Kidney glomerular epithelial cell (primary cell): ENCODE measurements around the gene ACSF3.
"Not testable (repeated sequence)": the region's sequence is repeated elsewhere in the genome, so short reads cannot be mapped to it uniquely, and the experiment has no call there.

Source experiments
- DNase-seq: peaks from one replicate; lab custom pipeline; 2025; lab: John Stamatoyannopoulos, UW

ACSF3 gene

DNA sequence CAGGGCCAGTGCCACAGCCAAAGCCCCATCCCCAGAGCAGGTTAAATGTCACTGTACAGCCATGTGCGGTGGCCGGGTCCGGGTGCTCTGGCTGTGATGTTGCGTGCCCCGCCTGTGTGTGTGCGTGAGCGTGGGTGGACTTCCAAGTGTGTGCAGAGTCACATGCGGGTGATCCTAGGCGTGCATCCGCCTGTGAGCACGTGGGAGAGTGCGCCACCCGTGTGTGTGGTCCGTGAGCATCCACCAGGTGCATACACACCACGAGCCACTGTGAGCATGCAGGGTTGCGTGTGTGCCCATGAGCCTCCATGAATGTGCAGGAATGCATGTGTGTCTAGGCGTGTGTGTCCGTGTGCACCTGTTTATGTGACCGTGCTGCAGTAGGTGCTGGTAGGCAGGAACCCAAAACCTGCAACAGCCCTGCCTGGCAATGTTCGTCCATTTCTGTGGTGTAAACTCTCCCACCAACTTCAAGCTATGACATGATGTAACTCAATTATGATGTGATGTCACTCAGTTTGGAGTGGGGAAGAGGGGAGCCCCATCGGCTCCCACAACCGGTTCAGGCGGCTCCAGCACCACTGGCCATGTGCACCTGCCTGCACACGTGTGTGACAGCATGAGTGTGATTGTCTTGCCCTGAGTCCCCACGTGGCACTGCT, 37.6 kb upstream of the ACSF3 start:
- no peak for DNase-seq

GRCh38 chr16:89056592-89056991, 37.1 kb upstream of the ACSF3 start:
- no peak for DNase-seq

DNA sequence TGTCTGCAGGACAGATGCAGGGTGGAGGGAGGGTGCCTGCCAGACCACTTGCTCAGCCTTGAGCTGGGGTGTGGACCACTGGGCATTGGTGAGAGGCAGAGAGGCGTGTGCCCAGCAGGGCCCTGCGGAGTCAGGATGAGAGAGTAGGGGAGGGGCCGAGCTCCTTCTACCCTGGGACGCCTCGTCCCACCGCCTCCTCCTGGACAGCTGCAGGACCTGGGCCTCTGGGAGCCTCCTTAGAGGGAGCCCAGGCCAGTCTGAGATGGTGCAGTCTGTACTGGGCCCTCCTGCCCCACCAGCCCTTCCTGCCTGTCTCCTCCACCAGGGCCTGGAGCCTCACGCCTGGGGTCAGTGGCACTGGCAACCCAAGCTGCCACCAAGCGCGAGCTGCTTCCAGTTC, 35.9 kb upstream of the ACSF3 start:
- DNase-seq: no peak

DNA sequence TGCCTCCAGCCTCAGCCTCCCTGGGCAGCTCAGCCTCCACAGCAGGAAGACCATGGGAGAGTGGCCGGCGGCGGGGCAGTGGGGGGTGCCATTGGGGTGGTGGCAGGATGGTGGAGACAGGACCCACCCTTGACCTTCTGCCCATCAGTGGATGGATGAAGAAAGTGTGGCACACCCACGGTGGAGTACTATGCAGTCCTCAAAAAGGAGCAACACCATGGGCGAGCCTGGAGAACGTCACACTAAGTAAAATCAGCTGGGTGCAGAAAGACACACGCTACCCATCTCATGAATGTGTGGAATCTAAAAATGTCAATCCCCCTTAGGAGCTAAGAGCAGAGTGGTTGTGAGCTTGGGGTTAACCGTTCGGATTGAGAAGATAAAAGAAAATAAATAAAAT, 34.8 kb upstream of the ACSF3 start:
- no peak for DNase-seq

GRCh38 chr16:89060207-89060794, 33.4 kb upstream of the ACSF3 start:
- DNase-seq: no peak

DNA sequence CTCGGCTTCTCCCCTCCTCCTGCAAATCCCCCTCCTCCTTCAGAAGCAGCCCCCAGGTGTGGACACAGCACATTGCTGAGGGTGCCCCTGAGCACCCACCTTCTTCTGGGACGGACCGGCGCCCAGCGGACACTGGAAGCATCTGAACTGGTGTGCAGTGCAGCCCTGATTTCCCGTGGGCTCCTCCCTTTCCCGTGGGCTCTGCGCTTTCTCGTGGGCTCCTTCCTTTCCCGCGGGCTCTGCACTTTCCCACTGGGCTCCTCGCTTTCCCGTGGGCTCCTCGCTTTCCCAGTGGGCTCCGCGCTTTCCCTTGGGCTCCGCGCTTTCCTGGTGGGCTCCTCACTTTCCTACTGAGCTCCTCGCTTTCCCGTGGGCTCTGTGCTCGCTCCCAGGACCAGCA, 32.6 kb upstream of the ACSF3 start:
- no peak for DNase-seq

DNA sequence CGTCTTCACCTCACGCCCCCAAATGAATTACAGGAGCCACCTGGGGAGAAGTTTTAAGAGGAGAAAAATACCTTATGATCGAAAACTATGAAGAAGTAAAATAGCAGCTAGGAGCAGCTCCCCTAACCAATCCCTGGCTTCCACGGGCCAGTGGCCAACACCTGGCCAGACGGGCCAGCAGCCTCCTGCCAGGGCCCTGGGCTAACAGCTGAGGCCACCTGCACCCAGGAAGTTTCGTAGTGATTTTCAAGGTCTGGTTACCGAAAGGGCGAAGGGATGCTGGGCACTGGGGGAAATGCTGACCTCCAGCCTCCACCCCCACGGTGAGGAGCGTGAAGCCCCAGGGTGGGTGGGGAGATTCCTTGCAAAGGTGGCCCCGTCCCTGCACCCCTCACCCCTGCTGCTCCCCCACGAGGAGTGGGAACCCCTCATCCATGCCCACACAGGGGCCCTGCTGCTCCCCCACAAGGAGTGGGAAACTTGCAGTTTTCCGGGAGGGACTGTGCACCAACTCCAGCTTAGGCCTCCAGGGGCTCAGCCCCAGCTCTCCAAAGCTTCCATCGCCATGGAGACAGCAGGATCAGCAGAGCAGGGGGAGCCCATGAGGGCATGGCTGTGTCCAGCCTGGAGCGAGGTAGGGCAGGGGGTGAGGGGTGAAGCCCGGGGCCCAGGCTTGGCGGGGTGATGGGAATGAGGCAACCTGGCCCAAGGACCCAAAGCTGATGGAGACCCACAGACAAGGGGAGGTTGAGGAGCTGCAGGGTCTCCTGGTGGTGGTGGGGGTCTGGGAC, 31.9 kb upstream of the ACSF3 start:
- DNase-seq: no peak

GRCh38 chr16:89062389-89063345, 31.0 kb upstream of the ACSF3 start:
- no peak for DNase-seq

DNA sequence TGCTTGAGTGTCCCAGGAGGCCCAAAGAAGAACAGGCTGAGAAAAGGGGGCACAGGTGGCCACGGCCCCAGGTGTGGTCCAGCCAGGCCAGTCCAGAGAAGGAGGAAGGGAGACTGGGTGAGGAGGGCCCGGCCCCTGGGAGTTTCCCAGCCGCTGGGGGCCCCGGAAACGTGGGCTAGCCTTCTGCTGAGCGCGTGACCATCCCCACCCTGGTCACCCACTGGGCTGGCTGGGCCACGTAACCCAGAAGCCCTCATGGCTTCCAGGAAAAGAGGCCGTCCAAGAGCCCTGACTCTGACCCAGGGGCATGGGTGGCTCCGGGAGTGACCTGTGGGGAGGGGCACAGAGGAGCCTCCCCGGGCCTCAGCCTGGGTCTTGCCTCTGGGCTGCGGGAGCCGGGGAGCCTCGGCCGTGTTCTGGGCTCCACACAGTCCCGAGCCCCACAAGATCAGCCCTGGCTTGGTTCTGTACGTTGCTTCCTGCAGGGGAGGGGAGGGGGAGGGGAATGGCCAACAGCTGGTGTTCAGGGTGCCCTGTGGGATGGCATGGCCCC, 29.8 kb upstream of the ACSF3 start:
- no peak for DNase-seq

DNA sequence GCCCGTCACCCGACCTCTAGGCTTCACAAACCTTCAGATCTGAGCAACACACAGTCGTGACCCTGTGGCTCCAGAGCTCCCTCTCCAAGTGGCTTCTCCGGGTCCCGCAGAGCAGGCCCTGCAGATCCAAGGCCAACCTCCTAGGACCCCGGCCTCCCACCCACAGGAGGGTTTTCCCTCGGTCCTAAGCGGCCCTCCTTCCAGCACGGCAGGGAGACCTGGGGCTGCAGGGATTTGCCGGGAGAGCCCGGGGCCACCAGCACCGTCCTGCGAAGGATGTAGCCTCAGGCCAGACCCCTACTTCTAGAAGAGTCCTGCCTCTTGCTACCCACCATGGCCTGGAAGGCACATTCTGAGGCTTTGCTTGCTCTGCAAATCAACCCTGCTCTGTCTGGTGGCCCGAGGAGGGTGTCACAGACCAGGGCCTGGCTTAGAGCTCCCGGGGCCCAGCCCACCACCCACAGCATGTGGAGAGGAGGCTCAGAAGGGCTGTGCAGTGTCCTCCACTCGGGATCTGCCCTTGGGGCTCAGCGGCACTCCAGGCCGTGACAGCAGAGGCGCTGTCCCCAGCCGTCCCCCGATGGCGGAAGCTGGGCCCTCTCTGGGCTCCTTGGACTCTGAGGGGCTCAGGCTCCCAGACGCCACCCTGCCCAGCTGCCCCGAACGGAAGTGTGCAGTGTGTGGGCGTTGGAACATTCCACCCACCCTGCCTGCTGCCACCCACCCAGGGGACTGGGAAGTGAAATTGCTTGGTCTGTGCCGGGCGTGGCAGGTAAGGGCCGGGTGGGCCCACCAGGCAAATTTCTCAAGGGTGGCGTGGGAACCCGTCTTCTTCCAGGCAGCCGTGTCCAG, 28.8 kb upstream of the ACSF3 start:
- DNase-seq: no peak

- no peak for DNase-seq
Observed at GRCh38 chr16:89065458-89065822, 28.2 kb upstream of the ACSF3 start.

DNA sequence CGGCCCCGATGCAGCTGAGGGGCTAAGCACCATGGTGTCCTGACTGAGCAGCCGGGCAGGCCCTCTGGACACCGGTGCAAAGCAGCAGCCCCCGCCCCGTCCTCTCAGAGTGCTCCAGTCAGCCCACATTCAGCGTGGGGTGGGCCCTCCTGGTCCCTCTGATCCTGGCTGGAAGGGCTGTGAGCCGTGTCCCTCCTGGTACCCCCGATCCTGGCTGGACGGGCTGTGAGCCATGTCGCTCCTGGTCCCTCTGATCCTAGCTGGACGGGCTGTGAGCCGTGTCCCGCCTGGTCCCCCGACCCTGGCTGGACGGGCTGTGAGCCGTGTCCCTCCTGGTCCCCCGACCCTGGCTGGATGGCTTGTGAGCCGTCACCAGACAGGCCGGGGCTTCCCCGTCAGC, 26.9 kb upstream of the ACSF3 start:
- DNase-seq: no peak

- no peak for DNase-seq
Observed at GRCh38 chr16:89067677-89068443, 25.8 kb upstream of the ACSF3 start.

DNA sequence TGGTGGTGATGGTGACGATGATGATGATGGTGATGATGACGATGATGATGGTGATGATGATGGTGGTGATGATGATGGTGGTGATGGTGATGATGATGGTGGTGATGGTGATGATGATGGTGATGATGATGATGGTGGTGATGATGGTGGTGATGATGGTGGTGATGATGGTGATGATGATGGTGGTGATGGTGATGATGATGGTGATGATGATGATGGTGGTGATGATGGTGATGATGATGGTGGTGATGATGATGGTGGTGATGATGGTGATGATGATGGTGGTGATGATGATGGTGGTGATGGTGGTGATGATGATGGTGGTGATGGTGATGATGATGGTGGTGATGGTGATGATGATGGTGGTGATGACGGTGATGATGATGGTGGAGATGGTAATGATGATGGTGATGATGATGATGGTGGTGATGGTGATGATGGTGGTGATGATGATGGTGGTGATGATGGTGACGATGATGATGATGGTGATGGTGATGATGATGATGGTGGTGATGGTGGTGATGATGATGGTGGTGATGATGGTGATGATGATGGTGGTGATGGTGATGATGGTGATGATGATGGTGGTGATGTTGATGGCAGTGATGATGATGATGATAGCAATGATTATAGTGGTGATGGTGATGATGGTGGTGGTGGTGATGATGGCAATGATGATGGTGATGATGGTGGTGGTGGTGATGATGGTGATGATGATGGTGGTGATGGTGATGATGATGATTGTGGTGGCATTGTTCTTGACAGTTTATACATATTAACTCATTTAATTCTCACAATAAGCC, 24.6 kb upstream of the ACSF3 start:
- DNase-seq: not testable (repeated sequence)

DNA sequence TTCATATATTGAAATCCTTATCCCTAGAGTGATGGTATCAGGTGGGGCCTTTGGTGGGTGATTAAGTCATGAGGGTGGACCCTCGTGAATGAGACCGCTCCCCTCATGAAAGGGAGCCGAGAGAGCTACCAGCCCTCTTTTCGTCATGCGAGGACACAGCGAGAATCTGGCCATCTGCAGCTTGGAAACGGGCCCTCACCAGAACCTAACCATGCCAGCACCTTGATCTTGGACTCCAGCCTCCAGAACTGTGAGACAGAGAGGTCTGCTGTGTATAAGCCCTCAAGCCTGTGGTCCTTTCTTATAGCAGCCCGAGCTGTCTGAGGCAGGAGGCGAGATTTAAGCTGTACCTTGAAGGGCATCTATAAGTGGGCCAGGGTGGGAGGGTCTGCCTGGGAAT, 23.7 kb upstream of the ACSF3 start:
- DNase-seq: no peak

GRCh38 chr16:89070590-89070989, 23.1 kb upstream of the ACSF3 start:
- no peak for DNase-seq

DNA sequence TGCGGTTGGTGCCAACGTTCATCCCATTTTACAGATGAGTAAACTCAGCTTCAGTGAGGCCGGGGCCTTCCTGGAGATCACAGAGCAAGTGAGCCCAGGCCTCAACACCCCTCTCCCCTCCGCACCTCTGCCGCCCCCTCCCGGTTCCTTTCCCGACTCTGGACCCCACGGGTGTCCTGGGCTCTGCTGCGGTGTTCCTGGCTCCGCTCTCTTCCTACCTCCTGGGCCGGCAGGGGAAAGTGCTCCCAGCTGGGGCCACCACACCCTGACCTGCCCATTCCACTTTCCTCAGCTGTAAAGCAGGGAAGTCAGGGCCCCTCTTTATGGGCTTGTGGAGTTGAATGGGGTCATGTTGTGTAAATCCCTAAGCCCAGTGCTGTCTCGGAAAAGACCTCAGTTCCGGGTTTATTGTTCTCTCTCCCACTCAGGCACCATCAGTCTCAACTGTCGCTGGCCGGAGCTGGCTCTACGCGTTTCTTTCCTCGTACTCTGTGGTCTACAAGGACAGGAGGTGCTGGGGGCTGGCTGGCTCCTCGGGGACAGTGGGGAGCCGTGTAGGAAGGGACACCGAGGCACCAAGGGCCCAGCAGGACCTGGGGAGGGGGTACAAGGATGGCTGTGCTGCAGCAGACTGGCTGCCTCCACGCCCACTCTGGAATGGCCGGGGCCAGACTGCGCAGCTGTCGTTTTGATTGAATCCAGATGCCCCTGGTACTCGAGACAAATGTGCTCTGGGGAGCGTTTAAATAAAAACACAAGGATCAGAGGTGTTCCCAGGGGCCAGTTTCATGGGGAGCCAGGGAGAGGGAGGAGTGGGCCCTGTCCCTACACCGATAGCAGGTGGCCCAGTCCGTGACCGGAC, 21.7 kb upstream of the ACSF3 start:
- DNase-seq: no peak

- no peak for DNase-seq
Observed at GRCh38 chr16:89072548-89073130, 21.0 kb upstream of the ACSF3 start.
